ENCODE data around the gene UBAC2.

Gene UBAC2

DNA sequence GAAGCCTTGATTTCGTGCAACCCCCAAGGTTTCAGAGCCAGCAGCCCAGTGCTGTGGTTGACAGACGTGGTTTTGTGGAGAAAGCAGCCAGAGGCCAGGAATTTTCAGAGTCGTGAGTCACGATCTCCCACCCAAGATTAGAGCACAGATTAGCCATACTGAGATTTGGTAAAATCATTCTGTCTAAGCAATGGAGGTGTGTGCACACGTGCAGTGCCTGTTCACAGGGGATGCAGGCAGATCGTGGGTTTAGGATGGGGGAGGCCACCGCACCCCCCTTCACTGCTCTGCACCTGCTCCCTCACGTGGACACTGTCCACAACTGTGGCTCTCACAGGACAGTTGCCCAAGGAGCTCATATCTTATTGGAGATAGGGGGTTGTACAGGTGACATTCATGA is 153.2 kb downstream of the UBAC2 start:
- no peak for TF ChIP-seq BACH2 (CRISPR knock-in tag; IDR thresholded peaks at IDR 0.05; ENCODE audit: borderline replicate concordance)
- TF ChIP-seq, protein P1, sequence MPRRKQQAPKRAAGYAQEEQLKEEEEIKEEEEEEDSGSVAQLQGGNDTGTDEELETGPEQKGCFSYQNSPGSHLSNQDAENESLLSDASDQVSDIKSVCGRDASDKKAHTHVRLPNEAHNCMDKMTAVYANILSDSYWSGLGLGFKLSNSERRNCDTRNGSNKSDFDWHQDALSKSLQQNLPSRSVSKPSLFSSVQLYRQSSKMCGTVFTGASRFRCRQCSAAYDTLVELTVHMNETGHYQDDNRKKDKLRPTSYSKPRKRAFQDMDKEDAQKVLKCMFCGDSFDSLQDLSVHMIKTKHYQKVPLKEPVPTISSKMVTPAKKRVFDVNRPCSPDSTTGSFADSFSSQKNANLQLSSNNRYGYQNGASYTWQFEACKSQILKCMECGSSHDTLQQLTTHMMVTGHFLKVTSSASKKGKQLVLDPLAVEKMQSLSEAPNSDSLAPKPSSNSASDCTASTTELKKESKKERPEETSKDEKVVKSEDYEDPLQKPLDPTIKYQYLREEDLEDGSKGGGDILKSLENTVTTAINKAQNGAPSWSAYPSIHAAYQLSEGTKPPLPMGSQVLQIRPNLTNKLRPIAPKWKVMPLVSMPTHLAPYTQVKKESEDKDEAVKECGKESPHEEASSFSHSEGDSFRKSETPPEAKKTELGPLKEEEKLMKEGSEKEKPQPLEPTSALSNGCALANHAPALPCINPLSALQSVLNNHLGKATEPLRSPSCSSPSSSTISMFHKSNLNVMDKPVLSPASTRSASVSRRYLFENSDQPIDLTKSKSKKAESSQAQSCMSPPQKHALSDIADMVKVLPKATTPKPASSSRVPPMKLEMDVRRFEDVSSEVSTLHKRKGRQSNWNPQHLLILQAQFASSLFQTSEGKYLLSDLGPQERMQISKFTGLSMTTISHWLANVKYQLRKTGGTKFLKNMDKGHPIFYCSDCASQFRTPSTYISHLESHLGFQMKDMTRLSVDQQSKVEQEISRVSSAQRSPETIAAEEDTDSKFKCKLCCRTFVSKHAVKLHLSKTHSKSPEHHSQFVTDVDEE (CRISPR knock-in tag; IDR thresholded peaks at IDR 0.05): no peak
- TF ChIP-seq PATZ1 (CRISPR knock-in tag; IDR thresholded peaks at IDR 0.05; ENCODE audit: borderline replicate concordance): no peak
- TF ChIP-seq OSR1 (CRISPR knock-in tag; IDR thresholded peaks at IDR 0.05): no peak
- no peak for TF ChIP-seq GLIS3 (CRISPR knock-in tag; IDR thresholded peaks at IDR 0.05)
- TF ChIP-seq ZFP3 (CRISPR knock-in tag; IDR thresholded peaks at IDR 0.05): no peak
- TF ChIP-seq CREB5 (CRISPR knock-in tag; IDR thresholded peaks at IDR 0.05; ENCODE audit: low read depth): no peak
- TF ChIP-seq ZC3H10 (CRISPR knock-in tag; IDR thresholded peaks at IDR 0.05): no peak
- TF ChIP-seq CSDC2 (CRISPR knock-in tag; IDR thresholded peaks at IDR 0.05): no peak
- no peak for TF ChIP-seq ZNF8 (CRISPR knock-in tag; IDR thresholded peaks at IDR 0.05)
- TF ChIP-seq ZNF565 (CRISPR knock-in tag; conservative IDR thresholded peaks at IDR 0.05; ENCODE audit: low read depth): no peak
- TF ChIP-seq PPARA (CRISPR knock-in tag; IDR thresholded peaks at IDR 0.05; ENCODE audit: borderline replicate concordance): no peak
- TF ChIP-seq TOX (CRISPR knock-in tag; IDR thresholded peaks at IDR 0.05; ENCODE audit: borderline replicate concordance): no peak
- TF ChIP-seq ESRRG (CRISPR knock-in tag; IDR thresholded peaks at IDR 0.05): no peak
- no peak for TF ChIP-seq ZNF70 (CRISPR knock-in tag; IDR thresholded peaks at IDR 0.05)
- no peak for TF ChIP-seq TCF4 (CRISPR knock-in tag; IDR thresholded peaks at IDR 0.05; ENCODE audit: borderline replicate concordance)
- TF ChIP-seq ARNTL (CRISPR knock-in tag; IDR thresholded peaks at IDR 0.05; ENCODE audit: borderline replicate concordance, low read depth): no peak
- no peak for TF ChIP-seq ZFP30 (CRISPR knock-in tag; IDR thresholded peaks at IDR 0.05)
- no peak for TF ChIP-seq CSRNP3 (CRISPR knock-in tag; IDR thresholded peaks at IDR 0.05)
- no peak for TF ChIP-seq RARB (CRISPR knock-in tag; IDR thresholded peaks at IDR 0.05)
- no peak for ATAC-seq

DNA sequence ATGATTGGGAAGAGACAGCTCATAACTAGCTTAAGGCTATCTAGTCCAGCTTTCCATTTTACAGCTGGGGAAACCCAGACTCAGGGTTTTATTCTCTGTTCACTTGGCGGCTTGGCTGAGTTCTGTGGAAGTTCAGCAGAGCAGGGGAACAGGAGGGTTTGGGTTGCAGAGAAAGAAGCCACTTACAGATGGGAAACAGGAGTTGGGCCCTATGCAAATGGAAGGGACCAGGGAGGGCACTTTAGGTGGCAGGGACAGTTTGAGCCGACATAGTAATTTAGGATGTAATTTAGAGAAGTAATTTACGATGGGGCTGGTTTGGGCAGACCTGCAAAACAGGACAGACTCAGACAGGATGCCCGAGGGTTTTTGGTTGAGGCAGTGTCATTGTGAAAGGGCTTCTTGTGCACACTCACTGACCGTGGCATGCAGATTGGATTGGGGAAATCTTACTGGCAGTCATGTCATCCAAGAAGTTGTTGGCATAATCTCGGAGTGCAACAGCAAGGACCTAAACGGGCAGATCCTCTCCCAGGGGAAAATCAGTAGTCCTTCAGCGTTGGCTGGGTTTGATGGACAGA is 153.8 kb downstream of the UBAC2 start:
- TF ChIP-seq TOX (CRISPR knock-in tag; IDR thresholded peaks at IDR 0.05; ENCODE audit: borderline replicate concordance) (no peak), TCF4 (CRISPR knock-in tag; IDR thresholded peaks at IDR 0.05; ENCODE audit: borderline replicate concordance) (no peak), ESRRG (CRISPR knock-in tag; IDR thresholded peaks at IDR 0.05) (no peak), OSR1 (CRISPR knock-in tag; IDR thresholded peaks at IDR 0.05) (no peak), CREB5 (CRISPR knock-in tag; IDR thresholded peaks at IDR 0.05; ENCODE audit: low read depth) (no peak), ZC3H10 (CRISPR knock-in tag; IDR thresholded peaks at IDR 0.05) (no peak), CSRNP3 (CRISPR knock-in tag; IDR thresholded peaks at IDR 0.05) (no peak), ZNF8 (CRISPR knock-in tag; IDR thresholded peaks at IDR 0.05) (no peak), ISL1 (CRISPR knock-in tag; IDR thresholded peaks at IDR 0.05) (no peak), PPARA (CRISPR knock-in tag; IDR thresholded peaks at IDR 0.05; ENCODE audit: borderline replicate concordance) (no peak), ZFP3 (CRISPR knock-in tag; IDR thresholded peaks at IDR 0.05) (no peak), CSDC2 (CRISPR knock-in tag; IDR thresholded peaks at IDR 0.05) (no peak), BACH2 (CRISPR knock-in tag; IDR thresholded peaks at IDR 0.05; ENCODE audit: borderline replicate concordance) (no peak), ZFP30 (CRISPR knock-in tag; IDR thresholded peaks at IDR 0.05) (no peak), RARB (CRISPR knock-in tag; IDR thresholded peaks at IDR 0.05) (no peak), ZNF70 (CRISPR knock-in tag; IDR thresholded peaks at IDR 0.05) (no peak), GLIS3 (CRISPR knock-in tag; IDR thresholded peaks at IDR 0.05) (no peak)
- no peak for ATAC-seq
